Ascending aorta (tissue), 2 donors: Measurements from ENCODE around the gene GAREM1. TPM values are rescaled to one million over a fixed set of nuclear protein-coding genes. Genes with fewer than 3 reads are reported as not detected.
A peak's percentile ranks its signal among the peaks of the same experiment; 100 is the strongest.

Experiments used
- DNase-seq, 2 donors: peaks; one replicate each; pipeline ENCODE4 v3.0.0-alpha.2; 2019; ENCODE audit warnings: low spot score in 2 of 2
- H3K27ac ChIP-seq, 2 donors: fragments of 200-600 bp; sonication (generic); one replicate each; pipeline ENCODE4 v1.5.1; 2016 to 2017; ENCODE audit warnings: mild to moderate bottlenecking in 1 of 2
- H3K27me3 ChIP-seq: fragments of 200-600 bp; sonication (generic); one replicate; pipeline ENCODE4 v1.5.1; 2017
- H3K36me3 ChIP-seq, 2 donors: fragments of 200-600 bp; sonication (generic); one replicate each; pipeline ENCODE4 v1.5.1; 2016
- H3K4me1 ChIP-seq, 2 donors: fragments of 200-600 bp; sonication (generic); one replicate each; pipeline ENCODE4 v1.5.1; 2016 to 2017; ENCODE audit warnings: mild to moderate bottlenecking in 1 of 2
- H3K4me3 ChIP-seq, 2 donors: fragments of 200-600 bp; sonication (generic); one replicate each; pipeline ENCODE4 v1.5.1; 2016 to 2017; ENCODE audit warnings: mild to moderate bottlenecking in 1 of 2
- H3K9me3 ChIP-seq, 2 donors: fragments of 200-600 bp; sonication (generic); one replicate each; pipeline ENCODE4 v1.5.1; 2016
- CTCF ChIP-seq, 3 experiments: fragments of 200-600 bp in 2 of 3; fragments of 450-650 bp in 1 of 3; sonication (generic) in 2 of 3; IDR thresholded peaks; one replicate each; pipeline ENCODE4 v1.5.1; 2016 to 2019; ENCODE audit warnings: antibody characterized with exemption in 3 of 3, mild to moderate bottlenecking in 1 of 3, moderate library complexity in 1 of 3
- intact Hi-C: fragments of 100-400 bp; cut with DNase I; formaldehyde crosslinking; loops from one replicate; pipeline ENCODE4 v1.15.1; 2023
- total RNA-seq: library from RNA; depleted of rRNA; stranded (reverse); fragments of >200 nt; gene quantifications from one replicate; pipeline ENCODE4 v1.1.0, GENCODE V29; 2016

GAREM1 gene
- total RNA-seq, 1 donor from 2014 or later: 8.9 TPM

GRCh38 chr18:32473325-32473724, 2.6 kb upstream of the GAREM1 start:
- no peak overlapping the region for H3K4me3 ChIP-seq
- intact Hi-C loops: loop anchor here (5.0 kb wide), 2 partner anchors 381 to 531 kb away; partner anchors contain the start of genes RNF138 and TRAPPC8
- H3K4me1 ChIP-seq: no peaks in the 10 kb centered on the region
- H3K27ac ChIP-seq: no peak overlapping the region
- no peaks in the 10 kb centered on the region for H3K9me3 ChIP-seq
- no peak for TF ChIP-seq CTCF (IDR thresholded peaks at IDR 0.05)
- no peak for DNase-seq
- H3K36me3 ChIP-seq: no peaks in the 10 kb centered on the region
- H3K27me3 ChIP-seq: no peaks in the 10 kb centered on the region

- intact Hi-C loops: loop anchor here (5.0 kb wide), 2 partner anchors 381 to 531 kb away; partner anchors contain the start of genes RNF138 and TRAPPC8
- no peak for TF ChIP-seq CTCF (IDR thresholded peaks at IDR 0.05)
- Histone ChIP-seq H3K9me3 (no peaks in the 10 kb centered on the region), H3K4me1 (peaks cover 0 to 5% of the 10 kb centered on the region in 2 donors), H3K27me3 (no peaks in the 10 kb centered on the region), H3K36me3 (no peaks in the 10 kb centered on the region), H3K27ac (no peak overlapping the region), H3K4me3 (no peak overlapping the region)
- DNase-seq: no peak
Measured at GRCh38 chr18:32472841-32473240, 2.2 kb upstream of the GAREM1 start.

GRCh38 chr18:32470460-32470713, 295 bp downstream of the GAREM1 start:
- H3K27me3 ChIP-seq: no peaks in the 10 kb centered on the region
- H3K36me3 ChIP-seq: no peaks in the 10 kb centered on the region
- peaks cover 0 to 8% of the 10 kb centered on the region in 2 donors for H3K4me1 ChIP-seq
- no peaks in the 10 kb centered on the region for H3K9me3 ChIP-seq
- no peak for TF ChIP-seq CTCF (IDR thresholded peaks at IDR 0.05)
- peak overlapping the region; percentile 81 to 84 for H3K27ac ChIP-seq
- intact Hi-C loops: loop anchor here (2.0 to 5.0 kb wide), 6 partner anchors 82 to 528 kb away; partner anchors contain the start of genes RNF138 and TRAPPC8
- H3K4me3 ChIP-seq: peak overlapping the region; percentile 74 to 82
- no peak for DNase-seq

GRCh38 chr18:32469691-32470459, 807 bp downstream of the GAREM1 start:
- no peak for TF ChIP-seq CTCF (IDR thresholded peaks at IDR 0.05)

GRCh38 chr18:32469190-32469651, 1.5 kb downstream of the GAREM1 start:
- TF ChIP-seq CTCF (IDR thresholded peaks at IDR 0.05): peak; percentile 2 to 51 (median 17)
- Histone ChIP-seq H3K4me3 (peak overlapping the region; percentile 74 to 82), H3K27ac (peak overlapping the region; percentile 81 to 84), H3K4me1 (peaks cover 0 to 8% of the 10 kb centered on the region in 2 donors), H3K27me3 (no peaks in the 10 kb centered on the region), H3K36me3 (no peaks in the 10 kb centered on the region), H3K9me3 (no peaks in the 10 kb centered on the region)
- intact Hi-C loops: no loop called here
- DNase-seq: peak in 1 of 2 donors; percentile 74

More at GRCh38 chr18:32469691-32470459, 807 bp downstream of the GAREM1 start:
- peak in 1 of 2 donors; percentile 73 for DNase-seq
- H3K4me1 ChIP-seq: peaks cover 0 to 8% of the 10 kb centered on the region in 2 donors
- no peaks in the 10 kb centered on the region for H3K27me3 ChIP-seq
- intact Hi-C loops: loop anchor here (2.0 to 5.0 kb wide), 6 partner anchors 83 to 528 kb away; partner anchors contain the start of genes RNF138 and TRAPPC8
- peak overlapping the region; percentile 81 to 84 for H3K27ac ChIP-seq
- no peaks in the 10 kb centered on the region for H3K9me3 ChIP-seq
- no peaks in the 10 kb centered on the region for H3K36me3 ChIP-seq
- H3K4me3 ChIP-seq: peak overlapping the region; percentile 74 to 82
